HG02759 (cell line): Measurements from ENCODE around the gene MAP4K4.

ENCODE experiments used
- ATAC-seq: cut with Tn5 transposase; IDR thresholded peaks from one replicate; pipeline ENCODE4 v1.9.1; 2021; ENCODE audit warnings: mild to moderate bottlenecking, moderate library complexity; ENCODE audit not compliant: unreplicated experiment

The MAP4K4 gene

GRCh38 chr2:101720732-101721131 is 23.2 kb downstream of the MAP4K4 start:
- ATAC-seq = no peak

GRCh38 chr2:101722864-101723263 is 25.4 kb downstream of the MAP4K4 start:
- ATAC-seq = no peak

- ATAC-seq = no peak
Measured at GRCh38 chr2:101723371-101724124, 26.0 kb downstream of the MAP4K4 start.

- ATAC-seq = no peak
Measured at GRCh38 chr2:101724125-101724474, 26.6 kb downstream of the MAP4K4 start.

- ATAC-seq = no peak
Measured at GRCh38 chr2:101725038-101725437, 27.5 kb downstream of the MAP4K4 start.

GRCh38 chr2:101725515-101726192 is 28.1 kb downstream of the MAP4K4 start:
- ATAC-seq = no peak

- ATAC-seq = no peak
Measured at GRCh38 chr2:101728865-101729264, 31.4 kb downstream of the MAP4K4 start.

- ATAC-seq = no peak
Measured at GRCh38 chr2:101729521-101730190, 32.1 kb downstream of the MAP4K4 start.

GRCh38 chr2:101731221-101732054 is 33.9 kb downstream of the MAP4K4 start:
- no peak for ATAC-seq

- ATAC-seq = no peak
Measured at GRCh38 chr2:101732199-101732598, 34.7 kb downstream of the MAP4K4 start.

GRCh38 chr2:101732773-101733256 is 35.3 kb downstream of the MAP4K4 start:
- no peak for ATAC-seq

GRCh38 chr2:101733257-101733993 is 35.9 kb downstream of the MAP4K4 start:
- no peak for ATAC-seq

- no peak for ATAC-seq
Measured at GRCh38 chr2:101734505-101735165, 37.1 kb downstream of the MAP4K4 start.

GRCh38 chr2:101735166-101735533 is 37.6 kb downstream of the MAP4K4 start:
- no peak for ATAC-seq

GRCh38 chr2:101736233-101736632 is 38.7 kb downstream of the MAP4K4 start:
- ATAC-seq = no peak

GRCh38 chr2:101736861-101737291 is 39.4 kb downstream of the MAP4K4 start:
- peak; percentile 59 for ATAC-seq

GRCh38 chr2:101737478-101738255 is 40.2 kb downstream of the MAP4K4 start:
- ATAC-seq = no peak

- ATAC-seq = no peak
Measured at GRCh38 chr2:101738649-101739048, 41.1 kb downstream of the MAP4K4 start.

- ATAC-seq = no peak
Measured at GRCh38 chr2:101740555-101740964, 43.1 kb downstream of the MAP4K4 start.
